HepG2 (cell line): Measurements from ENCODE around the gene MYLK3. TPM values are rescaled to one million over a fixed set of nuclear protein-coding genes. Genes with fewer than 3 reads are reported as not detected.

Experiments
- AHR ChIP-seq: IDR thresholded peaks from 2 replicates; pipeline ENCODE4 v1.6.1; 2018; ENCODE audit warnings: missing genetic modification reagents, missing compliant biosample characterization
- ATAD3A ChIP-seq: sonication (generic); formaldehyde crosslinking; IDR thresholded peaks from 2 replicates; pipeline ENCODE4 v1.4.0; 2020; ENCODE audit warnings: missing genetic modification reagents
- DR1 ChIP-seq: sonication (generic); formaldehyde crosslinking; IDR thresholded peaks from 2 replicates; pipeline ENCODE4 v1.8.0; 2021; ENCODE audit warnings: mild to moderate bottlenecking, missing genetic modification reagents, inconsistent platforms
- HES4 ChIP-seq: sonication (generic); formaldehyde crosslinking; IDR thresholded peaks from 2 replicates; pipeline ENCODE4 v1.9.0; 2021; ENCODE audit warnings: mild to moderate bottlenecking, missing genetic modification reagents, borderline replicate concordance
- IKZF1 ChIP-seq: fragments of 450-650 bp; IDR thresholded peaks from 2 replicates; pipeline ENCODE4 v1.7.1; 2016
- MAZ ChIP-seq, 2 experiments: sonication (generic) in 1 of 2; formaldehyde crosslinking in 1 of 2; IDR thresholded peaks; 2 replicates each; pipeline versions ENCODE4 v1.5.0 to v1.6.1; 2012 to 2020; ENCODE audit warnings: low read depth in 2 of 2, mild to moderate bottlenecking in 2 of 2, borderline replicate concordance in 1 of 2, improper control_type of control experiment in 1 of 2, low read length in 1 of 2, missing genetic modification reagents in 1 of 2, moderate library complexity in 1 of 2
- MXD4 ChIP-seq: IDR thresholded peaks from 2 replicates; pipeline ENCODE4 v1.6.1; 2016; ENCODE audit warnings: mild to moderate bottlenecking, missing biosample characterization, missing genetic modification reagents
- PHF5A ChIP-seq: IDR thresholded peaks from one replicate; pipeline ENCODE4 v1.6.1; 2018; ENCODE audit warnings: low read depth, missing genetic modification reagents; ENCODE audit not compliant: unreplicated experiment
- TCF12 ChIP-seq, 2 experiments: fragments of 450-650 bp in 1 of 2; sonication (generic) in 1 of 2; formaldehyde crosslinking in 1 of 2; IDR thresholded peaks; 2 replicates each; pipeline versions ENCODE4 v1.6.1 to v1.8.0; 2017 to 2022; ENCODE audit warnings: antibody characterized with exemption in 1 of 2, mild to moderate bottlenecking in 1 of 2, missing genetic modification reagents in 1 of 2, moderate library complexity in 1 of 2
- ZFAT ChIP-seq: sonication (generic); formaldehyde crosslinking; conservative IDR thresholded peaks from 2 replicates; pipeline ENCODE4 v1.8.1; 2023; ENCODE audit warnings: missing genetic modification reagents, inconsistent platforms
- ZNF350 ChIP-seq: sonication (generic); formaldehyde crosslinking; IDR thresholded peaks from 2 replicates; pipeline ENCODE4 v1.4.0; 2020; ENCODE audit warnings: mild to moderate bottlenecking, low read depth, missing genetic modification reagents, borderline replicate concordance
- ZNF614 ChIP-seq: IDR thresholded peaks from 2 replicates; pipeline ENCODE4 v1.6.1; 2018; ENCODE audit warnings: missing biosample characterization, missing genetic modification reagents, inconsistent platforms, borderline replicate concordance
- polyA plus RNA-seq, 8 experiments: library from polyadenylated mRNA; depleted of rRNA in 3 of 8; stranded (reverse) in 7 of 8; unstranded in 1 of 8; fragments of >200 nt; fragmentation: Illumina TruSeq in 4 of 8; extraction: Trizol in 4 of 8; gene quantifications; 2 replicates each; pipeline versions ENCODE4 v1.2.1 to v1.2.3, GENCODE V29; 2011 to 2016; ENCODE audit warnings: low read depth in 4 of 8, missing spikeins in 1 of 8, mixed read lengths in 1 of 8; ENCODE audit not compliant: insufficient read depth in 1 of 8
- total RNA-seq, 5 experiments: library from RNA; depleted of rRNA; stranded (reverse); fragments of >200 nt; fragmentation: Illumina TruSeq; extraction: Trizol; gene quantifications; 2 replicates each; pipeline ENCODE4 v1.2.3, GENCODE V29; 2016; ENCODE audit warnings: low read depth in 1 of 5
- TF ChIP-seq, protein P1 (sequence below): sonication (generic); formaldehyde crosslinking; IDR thresholded peaks from 2 replicates; pipeline ENCODE4 v1.5.0; 2020; ENCODE audit warnings: mild to moderate bottlenecking, missing genetic modification reagents, borderline replicate concordance
- TF ChIP-seq, protein P2 (sequence below): IDR thresholded peaks from 2 replicates; pipeline ENCODE4 v1.6.1; 2016; ENCODE audit warnings: missing biosample characterization, missing genetic modification reagents, low read depth
- TF ChIP-seq, protein P3 (sequence below): sonication (generic); formaldehyde crosslinking; IDR thresholded peaks from 2 replicates; pipeline ENCODE4 v1.4.0; 2020; ENCODE audit warnings: missing genetic modification reagents, borderline replicate concordance
- TF ChIP-seq, protein P4 (sequence below): sonication (generic); formaldehyde crosslinking; IDR thresholded peaks from 2 replicates; pipeline ENCODE4 v1.5.0; 2020; ENCODE audit warnings: mild to moderate bottlenecking, missing genetic modification reagents

MYLK3 gene
- total and polyA plus RNA-seq, 2 of the 13 experiments (the other 11 are each of a cell fraction or from before 2014, with no cell fraction given): 0.04 to 0.18 TPM

DNA sequence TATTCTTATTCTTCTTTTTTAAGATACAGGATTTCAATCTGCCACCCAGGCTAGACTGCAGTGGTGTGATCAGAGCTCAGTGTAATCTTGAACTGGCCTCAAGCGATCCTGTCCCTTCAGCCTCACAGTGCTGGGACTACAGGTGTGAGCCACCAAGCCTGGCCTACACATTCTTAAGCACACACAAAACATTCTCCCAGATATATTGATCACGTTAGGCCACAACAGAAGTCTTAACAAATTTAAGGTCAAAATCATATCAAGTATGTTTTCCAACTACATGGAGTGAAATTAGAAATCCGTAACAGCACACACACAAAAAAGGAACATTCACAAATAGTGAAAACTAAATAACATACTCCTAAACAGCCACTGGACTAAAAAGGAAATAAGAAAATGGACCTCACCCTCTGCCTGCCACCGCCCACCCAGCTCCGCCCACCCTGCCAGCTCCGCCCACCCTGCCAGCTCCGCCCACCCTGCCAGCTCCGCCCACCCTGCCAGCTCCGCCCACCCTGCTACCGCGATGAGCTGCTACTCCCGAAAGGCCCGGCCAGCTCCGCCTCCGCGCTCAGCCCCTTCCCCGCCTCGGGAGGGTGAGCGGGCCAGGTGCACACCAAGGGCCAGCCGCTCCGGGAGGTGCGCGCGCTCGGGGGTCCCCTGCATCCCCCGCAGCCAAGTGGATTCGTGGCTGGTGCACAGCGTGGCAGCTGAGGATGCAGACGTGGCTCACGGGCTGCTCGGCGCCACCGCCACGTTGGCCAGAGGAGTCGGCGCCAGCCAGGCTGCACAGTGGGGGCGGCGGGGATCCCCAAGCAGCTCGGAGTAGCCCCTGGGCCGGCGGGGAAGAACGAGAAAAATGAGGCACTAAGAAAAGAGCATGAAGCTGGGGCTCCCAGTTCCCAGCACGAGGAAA lies 41.6 kb upstream of the MYLK3 start (continued):
- TF ChIP-seq, protein P1, sequence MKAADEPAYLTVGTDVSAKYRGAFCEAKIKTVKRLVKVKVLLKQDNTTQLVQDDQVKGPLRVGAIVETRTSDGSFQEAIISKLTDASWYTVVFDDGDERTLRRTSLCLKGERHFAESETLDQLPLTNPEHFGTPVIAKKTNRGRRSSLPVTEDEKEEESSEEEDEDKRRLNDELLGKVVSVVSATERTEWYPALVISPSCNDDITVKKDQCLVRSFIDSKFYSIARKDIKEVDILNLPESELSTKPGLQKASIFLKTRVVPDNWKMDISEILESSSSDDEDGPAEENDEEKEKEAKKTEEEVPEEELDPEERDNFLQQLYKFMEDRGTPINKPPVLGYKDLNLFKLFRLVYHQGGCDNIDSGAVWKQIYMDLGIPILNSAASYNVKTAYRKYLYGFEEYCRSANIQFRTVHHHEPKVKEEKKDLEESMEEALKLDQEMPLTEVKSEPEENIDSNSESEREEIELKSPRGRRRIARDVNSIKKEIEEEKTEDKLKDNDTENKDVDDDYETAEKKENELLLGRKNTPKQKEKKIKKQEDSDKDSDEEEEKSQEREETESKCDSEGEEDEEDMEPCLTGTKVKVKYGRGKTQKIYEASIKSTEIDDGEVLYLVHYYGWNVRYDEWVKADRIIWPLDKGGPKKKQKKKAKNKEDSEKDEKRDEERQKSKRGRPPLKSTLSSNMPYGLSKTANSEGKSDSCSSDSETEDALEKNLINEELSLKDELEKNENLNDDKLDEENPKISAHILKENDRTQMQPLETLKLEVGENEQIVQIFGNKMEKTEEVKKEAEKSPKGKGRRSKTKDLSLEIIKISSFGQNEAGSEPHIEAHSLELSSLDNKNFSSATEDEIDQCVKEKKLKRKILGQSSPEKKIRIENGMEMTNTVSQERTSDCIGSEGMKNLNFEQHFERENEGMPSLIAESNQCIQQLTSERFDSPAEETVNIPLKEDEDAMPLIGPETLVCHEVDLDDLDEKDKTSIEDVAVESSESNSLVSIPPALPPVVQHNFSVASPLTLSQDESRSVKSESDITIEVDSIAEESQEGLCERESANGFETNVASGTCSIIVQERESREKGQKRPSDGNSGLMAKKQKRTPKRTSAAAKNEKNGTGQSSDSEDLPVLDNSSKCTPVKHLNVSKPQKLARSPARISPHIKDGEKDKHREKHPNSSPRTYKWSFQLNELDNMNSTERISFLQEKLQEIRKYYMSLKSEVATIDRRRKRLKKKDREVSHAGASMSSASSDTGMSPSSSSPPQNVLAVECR (CRISPR knock-in tag): peak; percentile 96
- TF ChIP-seq TCF12 (IDR thresholded peaks at IDR 0.05) (no peak), TCF12 (CRISPR knock-in tag; IDR thresholded peaks at IDR 0.05) (0 out of 2 replicates have a peak, but pooled peaks have one; percentile 64), MAZ (IDR thresholded peaks at IDR 0.05; ENCODE audit: borderline replicate concordance, low read depth, low read length) (peak; percentile 43; the same call in 1 of the 2 replicates), MAZ (CRISPR knock-in tag; IDR thresholded peaks at IDR 0.05; ENCODE audit: low read depth) (peak; percentile 71; the same call in 1 of the 2 replicates), ATAD3A (CRISPR knock-in tag) (no peak), PHF5A (no peak), AHR (peak; percentile 25; the same call in 1 of the 2 replicates), ZFAT (no peak), ZNF350 (CRISPR knock-in tag) (peak; percentile 91), DR1 (peak; percentile 84), HES4 (CRISPR knock-in tag) (peak; percentile 51; the same call in 1 of the 2 replicates), ZNF614 (CRISPR knock-in tag) (no peak), MXD4 (CRISPR knock-in tag) (peak; percentile 62; the same call in 1 of the 2 replicates), IKZF1 (no peak)
- TF ChIP-seq, protein P2, sequence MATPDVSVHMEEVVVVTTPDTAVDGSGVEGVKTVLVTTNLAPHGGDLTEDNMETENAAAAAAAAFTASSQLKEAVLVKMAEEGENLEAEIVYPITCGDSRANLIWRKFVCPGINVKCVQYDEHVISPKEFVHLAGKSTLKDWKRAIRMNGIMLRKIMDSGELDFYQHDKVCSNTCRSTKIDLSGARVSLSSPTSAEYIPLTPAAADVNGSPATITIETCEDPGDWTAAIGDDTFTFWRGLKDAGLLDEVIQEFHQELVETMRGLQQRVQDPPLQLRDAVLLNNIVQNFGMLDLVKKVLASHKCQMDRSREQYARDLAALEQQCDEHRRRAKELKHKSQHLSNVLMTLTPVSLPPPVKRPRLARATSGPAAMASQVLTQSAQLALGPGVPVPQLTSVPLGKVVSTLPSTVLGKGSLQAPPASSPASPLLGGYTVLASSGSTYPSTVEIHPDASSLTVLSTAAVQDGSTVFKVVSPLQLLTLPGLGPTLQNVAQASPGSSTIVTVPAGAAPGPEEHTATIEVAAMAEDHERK (CRISPR knock-in tag): no peak
- TF ChIP-seq, protein P3, sequence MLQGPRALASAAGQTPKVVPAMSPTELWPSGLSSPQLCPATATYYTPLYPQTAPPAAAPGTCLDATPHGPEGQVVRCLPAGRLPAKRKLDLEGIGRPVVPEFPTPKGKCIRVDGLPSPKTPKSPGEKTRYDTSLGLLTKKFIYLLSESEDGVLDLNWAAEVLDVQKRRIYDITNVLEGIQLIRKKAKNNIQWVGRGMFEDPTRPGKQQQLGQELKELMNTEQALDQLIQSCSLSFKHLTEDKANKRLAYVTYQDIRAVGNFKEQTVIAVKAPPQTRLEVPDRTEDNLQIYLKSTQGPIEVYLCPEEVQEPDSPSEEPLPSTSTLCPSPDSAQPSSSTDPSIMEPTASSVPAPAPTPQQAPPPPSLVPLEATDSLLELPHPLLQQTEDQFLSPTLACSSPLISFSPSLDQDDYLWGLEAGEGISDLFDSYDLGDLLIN (CRISPR knock-in tag): 0 out of 2 replicates have a peak, but pooled peaks have one; percentile 62
- TF ChIP-seq, protein P4, sequence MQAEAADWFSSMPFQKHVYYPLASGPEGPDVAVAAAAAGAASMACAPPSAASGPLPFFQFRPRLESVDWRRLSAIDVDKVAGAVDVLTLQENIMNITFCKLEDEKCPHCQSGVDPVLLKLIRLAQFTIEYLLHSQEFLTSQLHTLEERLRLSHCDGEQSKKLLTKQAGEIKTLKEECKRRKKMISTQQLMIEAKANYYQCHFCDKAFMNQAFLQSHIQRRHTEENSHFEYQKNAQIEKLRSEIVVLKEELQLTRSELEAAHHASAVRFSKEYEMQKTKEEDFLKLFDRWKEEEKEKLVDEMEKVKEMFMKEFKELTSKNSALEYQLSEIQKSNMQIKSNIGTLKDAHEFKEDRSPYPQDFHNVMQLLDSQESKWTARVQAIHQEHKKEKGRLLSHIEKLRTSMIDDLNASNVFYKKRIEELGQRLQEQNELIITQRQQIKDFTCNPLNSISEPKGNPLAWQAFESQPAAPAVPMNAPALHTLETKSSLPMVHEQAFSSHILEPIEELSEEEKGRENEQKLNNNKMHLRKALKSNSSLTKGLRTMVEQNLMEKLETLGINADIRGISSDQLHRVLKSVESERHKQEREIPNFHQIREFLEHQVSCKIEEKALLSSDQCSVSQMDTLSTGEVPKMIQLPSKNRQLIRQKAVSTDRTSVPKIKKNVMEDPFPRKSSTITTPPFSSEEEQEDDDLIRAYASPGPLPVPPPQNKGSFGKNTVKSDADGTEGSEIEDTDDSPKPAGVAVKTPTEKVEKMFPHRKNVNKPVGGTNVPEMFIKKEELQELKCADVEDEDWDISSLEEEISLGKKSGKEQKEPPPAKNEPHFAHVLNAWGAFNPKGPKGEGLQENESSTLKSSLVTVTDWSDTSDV (CRISPR knock-in tag): peak; percentile 84; the same call in 1 of the 2 replicates
